ENCODE data around the gene TAS1R2.
"Not testable (repeated sequence)": the region's sequence is repeated elsewhere in the genome, so short reads cannot be mapped to it uniquely, and the experiment has no call there.

TAS1R2 gene

GRCh38 chr1:18859560-18859959 lies at the start of gene TAS1R2:
TAS1R2 (minus strand) TSS chr1:18859660; CDS start chr1:18859660, 0 bp downstream.
- DNase-seq (ENCODE audit: low read depth in 2 of 2): no peak

GRCh38 chr1:18907917-18908845 lies 48.7 kb upstream of the TAS1R2 start:
- no peak for DNase-seq (ENCODE audit: low read depth in 2 of 2)

GRCh38 chr1:18907021-18907916 lies 47.8 kb upstream of the TAS1R2 start:
- DNase-seq (ENCODE audit: low read depth in 2 of 2): peak; percentile 20 to 69

GRCh38 chr1:18903291-18903756 lies 43.9 kb upstream of the TAS1R2 start:
- no peak for DNase-seq (ENCODE audit: low read depth in 2 of 2)

GRCh38 chr1:18902523-18903290 lies 43.2 kb upstream of the TAS1R2 start, which contains the start of gene ALDH4A1:
ALDH4A1 (minus strand) TSS chr1:18902555; CDS start chr1:18902523, 32 bp downstream.
- peak; percentile 79 to 87 for DNase-seq (ENCODE audit: low read depth in 2 of 2)

GRCh38 chr1:18901952-18902522 lies 42.6 kb upstream of the TAS1R2 start:
- DNase-seq (ENCODE audit: low read depth in 2 of 2): no peak

GRCh38 chr1:18901147-18901951 lies 41.9 kb upstream of the TAS1R2 start:
- DNase-seq (ENCODE audit: low read depth in 2 of 2): no peak

- no peak for DNase-seq (ENCODE audit: low read depth in 2 of 2)
These were observed 40.9 kb upstream of the TAS1R2 start for GRCh38 chr1:18900303-18900841.

- no peak for DNase-seq (ENCODE audit: low read depth in 2 of 2)
These were observed 40.0 kb upstream of the TAS1R2 start for GRCh38 chr1:18899363-18900049.

GRCh38 chr1:18898567-18898966 lies 39.1 kb upstream of the TAS1R2 start:
- no peak for DNase-seq (ENCODE audit: low read depth in 2 of 2)

- no peak for DNase-seq (ENCODE audit: low read depth in 2 of 2)
These were observed 35.9 kb upstream of the TAS1R2 start for GRCh38 chr1:18895317-18895716.

- DNase-seq (ENCODE audit: low read depth in 2 of 2): no peak
These were observed 33.7 kb upstream of the TAS1R2 start for GRCh38 chr1:18893120-18893519.

GRCh38 chr1:18891858-18892257 lies 32.4 kb upstream of the TAS1R2 start:
- not testable (repeated sequence) for DNase-seq (ENCODE audit: low read depth in 2 of 2)

GRCh38 chr1:18891426-18891780 lies 31.9 kb upstream of the TAS1R2 start:
- no peak for DNase-seq (ENCODE audit: low read depth in 2 of 2)

- DNase-seq (ENCODE audit: low read depth in 2 of 2): no peak
These were observed 31.4 kb upstream of the TAS1R2 start for GRCh38 chr1:18890706-18891425.

- no peak for DNase-seq (ENCODE audit: low read depth in 2 of 2)
These were observed 26.5 kb upstream of the TAS1R2 start for GRCh38 chr1:18886003-18886335.

GRCh38 chr1:18885311-18886002 lies 26.0 kb upstream of the TAS1R2 start:
- DNase-seq (ENCODE audit: low read depth in 2 of 2): no peak

GRCh38 chr1:18884727-18885126 lies 25.3 kb upstream of the TAS1R2 start:
- DNase-seq (ENCODE audit: low read depth in 2 of 2): no peak

- DNase-seq (ENCODE audit: low read depth in 2 of 2): no peak
These were observed 24.9 kb upstream of the TAS1R2 start for GRCh38 chr1:18884419-18884717.
